Mesothelial cell of epicardium (in vitro differentiated cells): ENCODE data around the gene ERBB3. TPM values are rescaled to one million over a fixed set of nuclear protein-coding genes. Genes with fewer than 3 reads are reported as not detected.

ENCODE experiments used
- DNase-seq, 2 experiments: peaks; one replicate each; pipeline ENCODE4 v3.0.0; 2021; ENCODE audit warnings: low spot score in 2 of 2; ENCODE audit not compliant: unreplicated experiment in 2 of 2
- H3K27ac Mint-ChIP-seq: 2 replicates; pipeline ENCODE4 v1.8.0; 2021; ENCODE audit warnings: mixed read lengths
- H3K27me3 Mint-ChIP-seq: 2 replicates; pipeline ENCODE4 v1.8.0; 2021; ENCODE audit warnings: low read depth, mixed read lengths
- H3K36me3 Mint-ChIP-seq: 2 replicates; pipeline ENCODE4 v1.8.0; 2021; ENCODE audit warnings: mixed read lengths
- H3K4me1 Mint-ChIP-seq: 2 replicates; pipeline ENCODE4 v1.8.0; 2021; ENCODE audit warnings: mixed read lengths
- H3K4me3 Mint-ChIP-seq: 2 replicates; pipeline ENCODE4 v1.8.0; 2021; ENCODE audit warnings: mild to moderate bottlenecking, moderate library complexity, mixed read lengths
- H3K9me3 Mint-ChIP-seq: 2 replicates; pipeline ENCODE4 v1.8.0; 2021; ENCODE audit warnings: mixed read lengths
- CTCF ChIP-seq: fragments of 200-600 bp; sonication (generic); IDR thresholded peaks from one replicate; pipeline ENCODE4 v1.5.0; 2021; ENCODE audit warnings: antibody characterized with exemption; ENCODE audit not compliant: unreplicated experiment
- total RNA-seq: library from RNA; stranded (reverse); gene quantifications from 3 replicates; pipeline ENCODE4 v1.2.1, GENCODE V29; 2021

Gene ERBB3
- total RNA-seq, 1 donor from 2014 or later = 58.2 TPM

- Mint-ChIP-seq H3K4me3 (peak overlapping the region; percentile 96), H3K4me1 (peaks cover 29% of the 10 kb centered on the region), H3K27me3 (no peaks in the 10 kb centered on the region), H3K9me3 (no peaks in the 10 kb centered on the region), H3K36me3 (peaks cover 19% of the 10 kb centered on the region), H3K27ac (peak overlapping the region; percentile 98)
- TF ChIP-seq CTCF = no peak
- peak in 1 of 2 experiments; percentile 48 for DNase-seq
Measured at GRCh38 chr12:56104815-56105608, 25.0 kb downstream of the ERBB3 start.

- Mint-ChIP-seq H3K9me3 (no peaks in the 10 kb centered on the region), H3K27ac (peak overlapping the region; percentile 98), H3K27me3 (no peaks in the 10 kb centered on the region), H3K4me1 (peaks cover 29% of the 10 kb centered on the region), H3K4me3 (peak overlapping the region; percentile 96), H3K36me3 (peaks cover 22% of the 10 kb centered on the region)
- no peak for TF ChIP-seq CTCF
- no peak for DNase-seq
Measured at GRCh38 chr12:56105609-56105902, 25.6 kb downstream of the ERBB3 start.

DNA sequence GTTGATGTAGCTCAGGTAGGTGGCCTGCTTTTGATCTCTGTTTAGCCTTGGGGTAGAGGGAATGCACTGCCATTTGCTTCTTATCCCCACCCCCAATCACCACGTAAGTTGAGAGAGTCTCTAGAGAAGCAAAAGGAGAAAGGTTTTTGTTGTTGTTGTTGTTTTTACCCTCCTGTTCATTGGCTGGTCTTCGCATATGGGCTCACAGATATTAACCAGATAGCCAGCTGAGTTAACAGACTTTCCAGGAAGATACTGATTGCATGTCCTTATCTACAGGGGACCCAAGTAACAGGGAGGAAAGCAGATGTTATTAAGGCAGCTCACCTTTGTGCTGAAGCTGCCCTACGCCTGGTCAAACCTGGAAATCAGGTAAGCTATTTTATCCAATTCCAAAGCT lies 27.3 kb downstream of the ERBB3 start:
- Mint-ChIP-seq H3K27me3 (no peaks in the 10 kb centered on the region), H3K4me3 (no peak overlapping the region), H3K4me1 (peaks cover 29% of the 10 kb centered on the region), H3K9me3 (no peaks in the 10 kb centered on the region), H3K27ac (no peak overlapping the region), H3K36me3 (peaks cover 28% of the 10 kb centered on the region)
- TF ChIP-seq CTCF = no peak
- DNase-seq = no peak

GRCh38 chr12:56110571-56110970 lies 30.6 kb downstream of the ERBB3 start:
- DNase-seq = no peak
- Mint-ChIP-seq H3K9me3 (no peaks in the 10 kb centered on the region), H3K4me3 (no peak overlapping the region), H3K27me3 (no peaks in the 10 kb centered on the region), H3K4me1 (peaks cover 15% of the 10 kb centered on the region), H3K27ac (no peak overlapping the region), H3K36me3 (peaks cover 40% of the 10 kb centered on the region)
- no peak for TF ChIP-seq CTCF

DNA sequence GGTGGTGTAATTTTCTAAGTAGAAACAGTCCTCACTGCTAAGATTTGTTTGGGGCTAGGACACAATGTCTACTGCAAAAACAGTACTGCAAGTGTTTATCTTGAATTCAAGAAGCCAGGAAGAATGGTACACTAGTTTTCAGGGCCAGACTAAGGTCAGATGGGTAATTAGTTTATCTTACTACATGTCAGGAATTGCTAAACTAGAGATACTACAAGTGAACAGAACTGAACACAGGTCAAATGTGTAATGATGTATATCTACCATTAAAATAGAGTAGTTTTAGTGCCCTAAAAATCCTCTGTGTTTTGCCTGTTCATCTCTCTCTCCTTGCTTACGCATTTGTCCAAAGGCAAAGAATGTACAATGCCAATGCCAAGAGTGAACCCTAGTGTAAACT lies 34.1 kb downstream of the ERBB3 start:
- TF ChIP-seq CTCF = no peak
- no peaks in the 10 kb centered on the region for H3K27me3 Mint-ChIP-seq
- peaks cover 16% of the 10 kb centered on the region for H3K4me1 Mint-ChIP-seq
- no peaks in the 10 kb centered on the region for H3K9me3 Mint-ChIP-seq
- no peak for DNase-seq
- H3K4me3 Mint-ChIP-seq = peak overlapping the region; percentile 7
- peaks cover 32% of the 10 kb centered on the region for H3K36me3 Mint-ChIP-seq
- H3K27ac Mint-ChIP-seq = peak overlapping the region; percentile 32
